ENCODE results near the gene TFRC. TPM values are rescaled to one million over a fixed set of nuclear protein-coding genes. Genes with fewer than 3 reads are reported as not detected.

The TFRC gene
- polyA plus RNA-seq, 3 donors: 6.6 to 43.1 (median 7.9) TPM

DNA sequence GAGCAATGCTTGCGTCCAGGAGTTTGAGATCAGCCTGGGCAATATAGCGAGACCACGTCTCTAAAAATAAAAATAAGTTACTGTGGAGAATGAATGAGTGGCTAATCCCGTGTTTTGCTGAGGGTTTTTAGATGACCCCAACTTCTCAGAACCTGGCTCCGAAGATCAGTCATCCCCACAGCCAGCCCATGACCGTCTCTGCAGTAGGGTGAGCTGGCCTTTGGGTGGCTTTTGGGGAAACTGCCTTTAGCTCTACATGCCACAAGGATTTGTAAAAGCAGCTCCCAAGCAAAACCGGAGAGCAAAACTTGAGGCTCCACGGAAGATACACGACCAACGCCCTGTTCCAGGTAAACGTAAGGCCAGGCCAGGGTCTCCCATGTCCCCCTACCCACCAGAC lies 39.2 kb upstream of the TFRC start:
- peak overlapping the region; percentile 28 for H3K4me2 ChIP-seq (replicated peaks; ENCODE audit: extremely low read depth, low read length, poor library complexity, severe bottlenecking)
- 72% methylated on average over 7 of the region's 11 CpGs for WGBS (ENCODE audit: insufficient coverage)
- no peaks in the 10 kb centered on the region for H4K20me1 ChIP-seq (ENCODE audit: insufficient read depth, low read length)
- no peaks in the 10 kb centered on the region for H3K9me3 ChIP-seq (replicated peaks in 1 of 2; ENCODE audit: control insufficient read depth in 1 of 2, insufficient read depth in 1 of 2, low read length in 2 of 2)
- peak overlapping the region in 1 of 7 donors; percentile 45 for H3K27ac Mint-ChIP-seq
- TF ChIP-seq, protein P1, sequence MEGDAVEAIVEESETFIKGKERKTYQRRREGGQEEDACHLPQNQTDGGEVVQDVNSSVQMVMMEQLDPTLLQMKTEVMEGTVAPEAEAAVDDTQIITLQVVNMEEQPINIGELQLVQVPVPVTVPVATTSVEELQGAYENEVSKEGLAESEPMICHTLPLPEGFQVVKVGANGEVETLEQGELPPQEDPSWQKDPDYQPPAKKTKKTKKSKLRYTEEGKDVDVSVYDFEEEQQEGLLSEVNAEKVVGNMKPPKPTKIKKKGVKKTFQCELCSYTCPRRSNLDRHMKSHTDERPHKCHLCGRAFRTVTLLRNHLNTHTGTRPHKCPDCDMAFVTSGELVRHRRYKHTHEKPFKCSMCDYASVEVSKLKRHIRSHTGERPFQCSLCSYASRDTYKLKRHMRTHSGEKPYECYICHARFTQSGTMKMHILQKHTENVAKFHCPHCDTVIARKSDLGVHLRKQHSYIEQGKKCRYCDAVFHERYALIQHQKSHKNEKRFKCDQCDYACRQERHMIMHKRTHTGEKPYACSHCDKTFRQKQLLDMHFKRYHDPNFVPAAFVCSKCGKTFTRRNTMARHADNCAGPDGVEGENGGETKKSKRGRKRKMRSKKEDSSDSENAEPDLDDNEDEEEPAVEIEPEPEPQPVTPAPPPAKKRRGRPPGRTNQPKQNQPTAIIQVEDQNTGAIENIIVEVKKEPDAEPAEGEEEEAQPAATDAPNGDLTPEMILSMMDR (IDR thresholded peaks at IDR 0.05): no peak
- intact Hi-C loops (cut with micrococcal nuclease): loop anchor here in 1 of 2 donors (5.0 kb wide), 1 partner anchor 39 kb away; the partner anchor contains the start of gene TFRC
- peak overlapping the region in 1 of 3 experiments; percentile 23 for H3K4me3 ChIP-seq (replicated peaks in 1 of 3; ENCODE audit: low read depth in 2 of 3, low read length in 3 of 3)
- H3K27me3 Mint-ChIP-seq (ENCODE audit: low read depth in 3 of 3): peaks cover 2 to 4% (median 2%) of the 10 kb centered on the region in 3 donors
- no peaks in the 10 kb centered on the region for H3K79me2 ChIP-seq (ENCODE audit: insufficient read depth, low read length)
- peaks cover 0 to 2% of the 10 kb centered on the region in 2 donors for H3K27me3 ChIP-seq (ENCODE audit: control insufficient read depth in 2 of 2, insufficient read depth in 2 of 2, low read length in 2 of 2)
- H3K4me1 ChIP-seq (ENCODE audit: control insufficient read depth in 1 of 2, insufficient read depth in 2 of 2, low read length in 2 of 2): peaks cover 35 to 51% of the 10 kb centered on the region in 2 donors
- DNase-seq: no peak
- H3K4me3 Mint-ChIP-seq: peak overlapping the region in 1 of 2 donors; percentile 51
- no peaks in the 10 kb centered on the region for H3K36me3 ChIP-seq (replicated peaks in 1 of 2; ENCODE audit: control insufficient read depth in 1 of 2, insufficient read depth in 2 of 2, low read length in 2 of 2)
- no peaks in the 10 kb centered on the region for H3K36me3 Mint-ChIP-seq
- H3K27ac ChIP-seq (ENCODE audit: low read depth in 1 of 2, low read length in 2 of 2): no peak overlapping the region
- H2AFZ ChIP-seq (ENCODE audit: insufficient read depth, low read depth, low read length, poor library complexity, severe bottlenecking): no peak overlapping the region
- peaks cover 48% of the 10 kb centered on the region for H3K4me1 Mint-ChIP-seq
- no peak overlapping the region for H3K9ac ChIP-seq (ENCODE audit: insufficient read depth, low read length, poor library complexity, severe bottlenecking)
- peaks cover 0 to 2% (median 0%) of the 10 kb centered on the region in 7 donors for H3K9me3 Mint-ChIP-seq

DNA sequence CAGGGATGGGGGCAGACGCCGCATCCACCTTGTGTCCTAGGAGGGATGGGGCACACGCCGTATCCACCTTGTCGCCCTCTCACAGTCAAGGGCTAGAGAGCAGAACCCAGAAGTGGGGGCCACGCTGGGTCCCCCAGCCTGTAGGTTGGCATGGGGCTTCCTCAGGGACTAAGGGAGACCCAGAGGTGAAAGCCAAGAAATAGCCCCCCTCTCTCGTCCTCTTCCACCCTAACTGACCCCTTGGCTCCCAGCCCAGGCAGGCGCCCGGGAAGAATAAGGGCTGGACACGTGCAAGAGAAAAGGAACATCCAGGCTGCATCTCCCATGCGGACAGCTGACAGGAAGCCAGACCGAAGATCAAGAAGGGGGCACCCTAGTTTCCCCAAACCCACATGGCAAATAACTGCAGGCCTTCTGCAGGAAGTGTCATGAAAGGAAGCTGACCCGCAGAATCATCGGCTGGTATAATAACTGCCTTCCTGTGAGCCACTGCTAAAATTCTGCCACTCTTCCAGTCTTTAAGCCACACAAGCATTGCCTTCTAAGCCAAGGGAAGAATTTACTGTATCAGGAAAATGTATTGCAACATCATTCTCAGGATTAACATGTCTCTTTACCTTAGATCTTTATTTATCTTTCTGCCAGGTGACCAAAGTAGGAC lies 38.5 kb upstream of the TFRC start:
- peaks cover 0 to 4% (median 2%) of the 10 kb centered on the region in 3 donors for H3K27me3 Mint-ChIP-seq (ENCODE audit: low read depth in 3 of 3)

More for the DNA sequence above, 38.5 kb upstream of the TFRC start:
- Histone ChIP-seq H3K4me2 (replicated peaks; ENCODE audit: extremely low read depth, low read length, poor library complexity, severe bottlenecking) (peak overlapping the region; percentile 28), H3K4me3 (replicated peaks in 1 of 3; ENCODE audit: low read depth in 2 of 3, low read length in 3 of 3) (peak overlapping the region in 1 of 3 experiments; percentile 23), H3K79me2 (ENCODE audit: insufficient read depth, low read length) (no peaks in the 10 kb centered on the region), H2AFZ (ENCODE audit: insufficient read depth, low read depth, low read length, poor library complexity, severe bottlenecking) (peak overlapping the region; percentile 47), H3K9ac (ENCODE audit: insufficient read depth, low read length, poor library complexity, severe bottlenecking) (no peak overlapping the region), H3K27ac (ENCODE audit: low read depth in 1 of 2, low read length in 2 of 2) (no peak overlapping the region), H3K27me3 (ENCODE audit: control insufficient read depth in 2 of 2, insufficient read depth in 2 of 2, low read length in 2 of 2) (peaks cover 0 to 2% of the 10 kb centered on the region in 2 donors), H4K20me1 (ENCODE audit: insufficient read depth, low read length) (no peaks in the 10 kb centered on the region), H3K36me3 (replicated peaks in 1 of 2; ENCODE audit: control insufficient read depth in 1 of 2, insufficient read depth in 2 of 2, low read length in 2 of 2) (no peaks in the 10 kb centered on the region), H3K4me1 (ENCODE audit: control insufficient read depth in 1 of 2, insufficient read depth in 2 of 2, low read length in 2 of 2) (peaks cover 41 to 58% of the 10 kb centered on the region in 2 donors), H3K9me3 (replicated peaks in 1 of 2; ENCODE audit: control insufficient read depth in 1 of 2, insufficient read depth in 1 of 2, low read length in 2 of 2) (no peaks in the 10 kb centered on the region)
- intact Hi-C loops (cut with micrococcal nuclease): loop anchor here in 1 of 2 donors (5.0 kb wide), 1 partner anchor 38 kb away; the partner anchor contains the start of gene TFRC
- Mint-ChIP-seq H3K36me3 (no peaks in the 10 kb centered on the region), H3K4me1 (peaks cover 48% of the 10 kb centered on the region), H3K9me3 (peaks cover 0 to 2% (median 0%) of the 10 kb centered on the region in 7 donors), H3K27ac (peak overlapping the region in 2 of 7 donors; percentile 65 to 66), H3K4me3 (peak overlapping the region in 1 of 2 donors; percentile 60)
- WGBS (ENCODE audit: insufficient coverage): 20% methylated on average over 11 of the region's 14 CpGs
- peak; percentile 33 to 46 (median 45) for DNase-seq
- TF ChIP-seq, protein P1 (IDR thresholded peaks at IDR 0.05): no peak
